NT2/D1 (cell line): Measurements from ENCODE around the gene MAT2A.
"Not testable (repeated sequence)": the region's sequence is repeated elsewhere in the genome, so short reads cannot be mapped to it uniquely, and the experiment has no call there.

ENCODE experiments used
- DNase-seq: peaks from one replicate; pipeline ENCODE4 v3.0.0-alpha.2; 2011; ENCODE audit warnings: low read depth, low spot score
- H3K27me3 ChIP-seq: 2 replicates; pipeline ENCODE4 v1.6.0; 2011; ENCODE audit warnings: mild to moderate bottlenecking; ENCODE audit not compliant: insufficient read length, insufficient read depth
- H3K36me3 ChIP-seq: 2 replicates; pipeline ENCODE4 v1.6.1; 2011; ENCODE audit warnings: mild to moderate bottlenecking, low read length, mixed read lengths; ENCODE audit not compliant: insufficient read depth, insufficient read length
- H3K4me1 ChIP-seq: 2 replicates; pipeline ENCODE4 v1.5.1; 2011; ENCODE audit not compliant: insufficient read depth, insufficient read length
- H3K4me3 ChIP-seq: 2 replicates; pipeline ENCODE4 v1.5.1; 2011; ENCODE audit warnings: low read depth; ENCODE audit not compliant: insufficient read length
- H3K9ac ChIP-seq: 2 replicates; pipeline ENCODE4 v1.6.0; 2011; ENCODE audit warnings: low read depth; ENCODE audit not compliant: insufficient read length
- H3K9me3 ChIP-seq: 2 replicates; pipeline ENCODE4 v1.5.1; 2011; ENCODE audit warnings: mild to moderate bottlenecking, low read length; ENCODE audit not compliant: insufficient read depth
- SUZ12 ChIP-seq: IDR thresholded peaks from 2 replicates; pipeline ENCODE4 v1.6.1; 2011; ENCODE audit not compliant: insufficient read length, insufficient read depth; ENCODE audit errors: extremely low read depth
- YY1 ChIP-seq: IDR thresholded peaks from 2 replicates; pipeline ENCODE4 v1.6.1; 2011; ENCODE audit not compliant: insufficient read length, insufficient read depth
- ZNF274 ChIP-seq: IDR thresholded peaks from 2 replicates; pipeline ENCODE4 v1.6.1; 2011; ENCODE audit warnings: mild to moderate bottlenecking, low read depth, low read length

Gene MAT2A

GRCh38 chr2:85537600-85538506 lies 1.1 kb upstream of the MAT2A start:
- Histone ChIP-seq H3K4me1 (peaks cover 2% of the 10 kb centered on the region), H3K27me3 (no peaks in the 10 kb centered on the region), H3K4me3 (peak overlapping the region; percentile 99), H3K9ac (peak overlapping the region; percentile 99), H3K36me3 (peaks cover 37% of the 10 kb centered on the region), H3K9me3 (no peaks in the 10 kb centered on the region)
- DNase-seq, result peak; percentile 73
- TF ChIP-seq YY1 (no peak), ZNF274 (no peak), SUZ12 (no peak)

GRCh38 chr2:85539361-85540132 lies 579 bp downstream of the MAT2A start:
- DNase-seq, result no peak
- Histone ChIP-seq H3K27me3 (no peaks in the 10 kb centered on the region), H3K36me3 (peaks cover 49% of the 10 kb centered on the region), H3K4me3 (peak overlapping the region; percentile 99), H3K9ac (peak overlapping the region; percentile 99), H3K9me3 (no peaks in the 10 kb centered on the region), H3K4me1 (peaks cover 2% of the 10 kb centered on the region)
- no peak for TF ChIP-seq ZNF274
- no peak for TF ChIP-seq SUZ12
- no peak for TF ChIP-seq YY1

GRCh38 chr2:85540133-85540648 lies 1.2 kb downstream of the MAT2A start:
- no peaks in the 10 kb centered on the region for H3K27me3 ChIP-seq
- peaks cover 2% of the 10 kb centered on the region for H3K4me1 ChIP-seq
- no peak for TF ChIP-seq ZNF274
- H3K4me3 ChIP-seq, result peak overlapping the region; percentile 99
- H3K9ac ChIP-seq, result peak overlapping the region; percentile 99
- peaks cover 56% of the 10 kb centered on the region for H3K36me3 ChIP-seq
- no peaks in the 10 kb centered on the region for H3K9me3 ChIP-seq
- DNase-seq, result no peak

GRCh38 chr2:85541262-85541661 lies 2.3 kb downstream of the MAT2A start:
- no peak for DNase-seq
- Histone ChIP-seq H3K9me3 (no peaks in the 10 kb centered on the region), H3K4me1 (peaks cover 2% of the 10 kb centered on the region), H3K36me3 (peaks cover 65% of the 10 kb centered on the region), H3K27me3 (no peaks in the 10 kb centered on the region), H3K9ac (no peak overlapping the region), H3K4me3 (peak overlapping the region; percentile 99)
- TF ChIP-seq SUZ12 (no peak), YY1 (no peak), ZNF274 (no peak)

GRCh38 chr2:85541753-85542457 lies 2.9 kb downstream of the MAT2A start:
- Histone ChIP-seq H3K9ac (no peak overlapping the region), H3K4me3 (peak overlapping the region; percentile 4), H3K9me3 (no peaks in the 10 kb centered on the region), H3K4me1 (peaks cover 2% of the 10 kb centered on the region), H3K36me3 (peaks cover 65% of the 10 kb centered on the region), H3K27me3 (no peaks in the 10 kb centered on the region)
- TF ChIP-seq ZNF274 (no peak), SUZ12 (no peak), YY1 (no peak)
- DNase-seq, result no peak

GRCh38 chr2:85542777-85543176 lies 3.8 kb downstream of the MAT2A start:
- peaks cover 2% of the 10 kb centered on the region for H3K4me1 ChIP-seq
- no peak overlapping the region for H3K4me3 ChIP-seq
- peaks cover 67% of the 10 kb centered on the region for H3K36me3 ChIP-seq

GRCh38 chr2:85544254-85544691 lies 5.3 kb downstream of the MAT2A start:
- not testable (repeated sequence) for H3K9ac ChIP-seq, H3K27me3 ChIP-seq, DNase-seq, H3K4me3 ChIP-seq, H3K9me3 ChIP-seq, H3K4me1 ChIP-seq
- peaks cover 78% of the 10 kb centered on the region for H3K36me3 ChIP-seq

More at GRCh38 chr2:85542777-85543176, 3.8 kb downstream of the MAT2A start:
- Histone ChIP-seq H3K27me3 (no peaks in the 10 kb centered on the region), H3K9ac (no peak overlapping the region), H3K9me3 (no peaks in the 10 kb centered on the region)
- DNase-seq, result no peak
- TF ChIP-seq YY1 (no peak), ZNF274 (no peak), SUZ12 (no peak)

GRCh38 chr2:85544915-85545779 lies 6.2 kb downstream of the MAT2A start:
- not testable (repeated sequence) for H3K9me3 ChIP-seq, H3K4me1 ChIP-seq, DNase-seq, H3K9ac ChIP-seq, H3K4me3 ChIP-seq, H3K27me3 ChIP-seq
- peaks cover 74% of the 10 kb centered on the region for H3K36me3 ChIP-seq
